ENCODE measurements around the gene PGM2L1.
"Not testable (repeated sequence)": the region's sequence is repeated elsewhere in the genome, so short reads cannot be mapped to it uniquely, and the experiment has no call there.

PGM2L1 gene

GRCh38 chr11:74370123-74370522 is 28.1 kb downstream of the PGM2L1 start:
- Histone ChIP-seq H3K9ac (ENCODE audit: low read length) (no peak overlapping the region), H3K27me3 (replicated peaks; ENCODE audit: insufficient read depth, low read length) (no peaks in the 10 kb centered on the region), H3K79me2 (ENCODE audit: low read length) (no peaks in the 10 kb centered on the region), H3K4me3 (ENCODE audit: low read length) (no peak overlapping the region), H4K20me1 (ENCODE audit: insufficient read depth, low read length) (no peaks in the 10 kb centered on the region), H3K4me2 (ENCODE audit: low read depth, low read length) (no peak overlapping the region), H3K9me2 (replicated peaks; ENCODE audit: insufficient read depth, low read length) (no peaks in the 10 kb centered on the region), H3F3A (ENCODE audit: insufficient read depth, low read length) (no peaks in the 10 kb centered on the region), H3K4me1 (ENCODE audit: low read length) (no peaks in the 10 kb centered on the region), H3K9me3 (replicated peaks; ENCODE audit: insufficient read depth, low read length) (no peaks in the 10 kb centered on the region), H2AFZ (ENCODE audit: low read length) (no peak overlapping the region), H3K27ac (ENCODE audit: low read length) (no peak overlapping the region), H3K36me3 (replicated peaks; ENCODE audit: insufficient read depth, low read length) (no peaks in the 10 kb centered on the region)
- no peak for TF ChIP-seq EZH2 (optimal IDR thresholded peaks at IDR 0.05; ENCODE audit: low read depth, low read length)
- no peak for TF ChIP-seq CTCF (IDR thresholded peaks at IDR 0.05; ENCODE audit: low read length)
- no peak for TF ChIP-seq EZH2phosphoT487 (IDR thresholded peaks at IDR 0.05; ENCODE audit: low read length)
- no peak for DNase-seq

- Histone ChIP-seq H2AFZ (ENCODE audit: low read length) (no peak overlapping the region), H3K9me3 (replicated peaks; ENCODE audit: insufficient read depth, low read length) (no peaks in the 10 kb centered on the region), H3K36me3 (replicated peaks; ENCODE audit: insufficient read depth, low read length) (no peaks in the 10 kb centered on the region), H3K4me3 (ENCODE audit: low read length) (no peak overlapping the region), H3K27me3 (replicated peaks; ENCODE audit: insufficient read depth, low read length) (no peaks in the 10 kb centered on the region), H3K27ac (ENCODE audit: low read length) (no peak overlapping the region), H3K4me1 (ENCODE audit: low read length) (no peaks in the 10 kb centered on the region), H3K9me2 (replicated peaks; ENCODE audit: insufficient read depth, low read length) (no peaks in the 10 kb centered on the region), H3F3A (ENCODE audit: insufficient read depth, low read length) (no peaks in the 10 kb centered on the region), H3K9ac (ENCODE audit: low read length) (no peak overlapping the region), H3K79me2 (ENCODE audit: low read length) (no peaks in the 10 kb centered on the region), H3K4me2 (ENCODE audit: low read depth, low read length) (no peak overlapping the region), H4K20me1 (ENCODE audit: insufficient read depth, low read length) (no peaks in the 10 kb centered on the region)
- DNase-seq, result no peak
- no peak for TF ChIP-seq EZH2 (optimal IDR thresholded peaks at IDR 0.05; ENCODE audit: low read depth, low read length)
- no peak for TF ChIP-seq CTCF (IDR thresholded peaks at IDR 0.05; ENCODE audit: low read length)
- no peak for TF ChIP-seq EZH2phosphoT487 (IDR thresholded peaks at IDR 0.05; ENCODE audit: low read length)
These were observed 30.4 kb downstream of the PGM2L1 start for GRCh38 chr11:74367881-74368280.

GRCh38 chr11:74366576-74366975 is 31.7 kb downstream of the PGM2L1 start:
- Histone ChIP-seq H3K27ac (ENCODE audit: low read length) (no peak overlapping the region), H3K27me3 (replicated peaks; ENCODE audit: insufficient read depth, low read length) (no peaks in the 10 kb centered on the region), H3K9me3 (replicated peaks; ENCODE audit: insufficient read depth, low read length) (no peaks in the 10 kb centered on the region), H3K9me2 (replicated peaks; ENCODE audit: insufficient read depth, low read length) (no peaks in the 10 kb centered on the region), H3K79me2 (ENCODE audit: low read length) (no peaks in the 10 kb centered on the region), H3K9ac (ENCODE audit: low read length) (no peak overlapping the region), H3K4me1 (ENCODE audit: low read length) (no peaks in the 10 kb centered on the region), H3K36me3 (replicated peaks; ENCODE audit: insufficient read depth, low read length) (no peaks in the 10 kb centered on the region), H3K4me2 (ENCODE audit: low read depth, low read length) (no peak overlapping the region), H2AFZ (ENCODE audit: low read length) (no peak overlapping the region), H3K4me3 (ENCODE audit: low read length) (no peak overlapping the region), H3F3A (ENCODE audit: insufficient read depth, low read length) (no peaks in the 10 kb centered on the region), H4K20me1 (ENCODE audit: insufficient read depth, low read length) (no peaks in the 10 kb centered on the region)
- no peak for DNase-seq
- TF ChIP-seq CTCF (IDR thresholded peaks at IDR 0.05; ENCODE audit: low read length) (no peak), EZH2 (optimal IDR thresholded peaks at IDR 0.05; ENCODE audit: low read depth, low read length) (no peak), EZH2phosphoT487 (IDR thresholded peaks at IDR 0.05; ENCODE audit: low read length) (no peak)

- not testable (repeated sequence) for H3K36me3 ChIP-seq (replicated peaks; ENCODE audit: insufficient read depth, low read length); H3K9me3 ChIP-seq (replicated peaks; ENCODE audit: insufficient read depth, low read length); H3K4me2 ChIP-seq (ENCODE audit: low read depth, low read length); H3K27ac ChIP-seq (ENCODE audit: low read length); H3F3A ChIP-seq (ENCODE audit: insufficient read depth, low read length); H3K79me2 ChIP-seq (ENCODE audit: low read length); DNase-seq; H3K9ac ChIP-seq (ENCODE audit: low read length); H3K9me2 ChIP-seq (replicated peaks; ENCODE audit: insufficient read depth, low read length); H4K20me1 ChIP-seq (ENCODE audit: insufficient read depth, low read length); H3K4me1 ChIP-seq (ENCODE audit: low read length); H3K4me3 ChIP-seq (ENCODE audit: low read length); H3K27me3 ChIP-seq (replicated peaks; ENCODE audit: insufficient read depth, low read length); H2AFZ ChIP-seq (ENCODE audit: low read length)
These were observed 32.4 kb downstream of the PGM2L1 start for GRCh38 chr11:74365805-74366204.
